GM12892 (cell line): Measurements from ENCODE around the gene MBNL3.

Experiments used
- POLR2A ChIP-seq: IDR thresholded peaks from 2 replicates; pipeline ENCODE4 v1.6.1; 2011; ENCODE audit warnings: low read depth, low read length, control low read depth
- POLR2AphosphoS5 ChIP-seq: IDR thresholded peaks from 2 replicates; pipeline ENCODE4 v1.6.1; 2011; ENCODE audit warnings: low read depth, low read length, control low read depth
- TAF1 ChIP-seq: IDR thresholded peaks from 2 replicates; pipeline ENCODE4 v1.6.1; 2011; ENCODE audit warnings: low read depth, mild to moderate bottlenecking, control low read depth, low read length, borderline replicate concordance

- TF ChIP-seq POLR2A (no peak), POLR2AphosphoS5 (no peak), TAF1 (no peak)
Observed at GRCh38 chrX:132375941-132376340, 112.9 kb downstream of the MBNL3 start.
